Left lung (tissue), 10 donors: ENCODE results near the gene SH3GLB2. TPM values are rescaled to one million over a fixed set of nuclear protein-coding genes. Genes with fewer than 3 reads are reported as not detected.

Source experiments
- ATAC-seq: fragments of 200-7000 bp; cut with Tn5 transposase; one replicate; pipeline ENCODE4 v1.9.1; 2020; ENCODE audit warnings: moderate library complexity
- DNase-seq, 4 donors: peaks; one replicate each; pipeline ENCODE4 v3.0.0-alpha.2; 2013 to 2020
- H3K27ac ChIP-seq, 2 donors: fragments of 200-600 bp; sonication (generic) in 1 of 2; one replicate each; pipeline versions ENCODE4 v1.5.0 to v1.8.0; 2020 to 2021
- H3K27me3 ChIP-seq, 2 donors: fragments of 200-600 bp; sonication (generic) in 1 of 2; one replicate each; pipeline versions ENCODE4 v1.5.0 to v1.8.0; 2020 to 2021
- H3K36me3 ChIP-seq, 2 donors: fragments of 200-600 bp; sonication (generic) in 1 of 2; one replicate each; pipeline versions ENCODE4 v1.5.0 to v1.8.0; 2020 to 2021
- H3K4me1 ChIP-seq, 2 donors: fragments of 200-600 bp; one replicate each; pipeline ENCODE4 v1.8.0; 2021
- H3K4me3 ChIP-seq, 2 donors: fragments of 200-600 bp; sonication (generic) in 1 of 2; one replicate each; pipeline versions ENCODE4 v1.5.0 to v1.8.0; 2020 to 2021; ENCODE audit warnings: mild to moderate bottlenecking in 1 of 2
- H3K9me3 ChIP-seq, 2 donors: fragments of 200-600 bp; sonication (generic) in 1 of 2; one replicate each; pipeline versions ENCODE4 v1.5.0 to v1.8.0; 2020 to 2021
- intact Hi-C, 2 donors: fragments of 100-400 bp; cut with DNase I; formaldehyde crosslinking; loops; one replicate each; pipeline versions ENCODE4 v1.11.2 to v1.14.2; 2022
- polyA plus RNA-seq, 6 donors: library from polyadenylated mRNA; unstranded; fragments of 120-200 nt; gene quantifications; one replicate each; pipeline ENCODE4 v1.2.1, GENCODE V29; 2013; ENCODE audit not compliant: insufficient read length in 6 of 6
- total RNA-seq, 2 donors: library from RNA; stranded (reverse); fragmentation: NEBNext Ultra II Directional; extraction: Animal tissue kit (Norgen Biotek cat#: 25700); gene quantifications; one replicate each; pipeline ENCODE4 v1.2.1, GENCODE V29; 2021
- TF ChIP-seq, protein P1 (sequence below), 2 donors: fragments of 200-600 bp; sonication (generic) in 1 of 2; IDR thresholded peaks; one replicate each; pipeline versions ENCODE4 v1.5.0 to v1.8.0; 2021; ENCODE audit warnings: antibody characterized with exemption in 2 of 2
- donor health status: DM: no; HTN: yes; CAD: no.
- donor health status: DM: no; HTN: no; CAD: no.

The SH3GLB2 gene
- total and polyA plus RNA-seq, 8 donors: 58.9 to 79.0 (median 65.0) TPM

DNA sequence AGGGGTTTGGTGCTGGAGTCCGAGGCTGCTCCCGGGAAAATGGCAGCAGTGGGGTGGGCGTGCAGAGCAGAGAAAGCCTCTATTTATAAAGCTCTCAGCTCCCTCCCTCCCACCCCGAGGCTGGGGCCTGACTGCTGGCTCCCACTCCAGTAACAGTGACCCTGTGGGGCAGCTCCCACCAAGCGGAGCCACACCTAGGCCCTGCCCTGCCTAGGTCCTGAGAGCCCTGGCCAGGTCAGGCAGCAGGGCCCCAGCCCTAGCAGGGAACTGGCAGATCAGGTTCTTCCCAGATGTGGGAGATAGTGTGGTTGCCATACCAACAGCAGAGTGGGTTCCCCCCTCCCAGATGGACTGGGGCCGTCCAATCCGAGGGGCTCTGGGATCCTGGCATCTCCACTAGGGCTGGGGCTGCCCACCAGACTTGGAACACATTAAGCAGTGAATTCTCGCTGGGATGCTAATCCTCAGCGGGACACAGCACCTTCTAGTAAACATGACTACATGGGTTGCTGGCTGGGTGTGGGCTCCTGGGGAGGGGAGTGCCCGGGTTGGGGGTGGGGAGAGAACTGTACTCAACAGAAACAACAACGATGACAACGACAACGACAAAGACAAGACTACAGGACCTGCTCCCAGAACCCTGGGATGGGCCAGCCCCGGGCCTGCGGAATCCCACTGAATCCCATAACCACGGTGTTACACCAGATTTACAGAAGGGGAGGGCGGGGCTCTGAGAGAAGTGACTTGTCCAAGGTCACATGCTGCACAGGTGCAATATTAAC is 1.5 kb downstream of the SH3GLB2 start:
- DNase-seq: peak in 2 of 4 donors; percentile 15 to 65
- Histone ChIP-seq H3K27ac (peak overlapping the region in 1 of 2 donors; percentile 3), H3K4me1 (peaks cover 14 to 34% of the 10 kb centered on the region in 2 donors), H3K27me3 (no peaks in the 10 kb centered on the region), H3K4me3 (peak overlapping the region; percentile 69 to 87), H3K36me3 (no peaks in the 10 kb centered on the region), H3K9me3 (no peaks in the 10 kb centered on the region)
- intact Hi-C loops: no loop called here
- TF ChIP-seq, protein P1, sequence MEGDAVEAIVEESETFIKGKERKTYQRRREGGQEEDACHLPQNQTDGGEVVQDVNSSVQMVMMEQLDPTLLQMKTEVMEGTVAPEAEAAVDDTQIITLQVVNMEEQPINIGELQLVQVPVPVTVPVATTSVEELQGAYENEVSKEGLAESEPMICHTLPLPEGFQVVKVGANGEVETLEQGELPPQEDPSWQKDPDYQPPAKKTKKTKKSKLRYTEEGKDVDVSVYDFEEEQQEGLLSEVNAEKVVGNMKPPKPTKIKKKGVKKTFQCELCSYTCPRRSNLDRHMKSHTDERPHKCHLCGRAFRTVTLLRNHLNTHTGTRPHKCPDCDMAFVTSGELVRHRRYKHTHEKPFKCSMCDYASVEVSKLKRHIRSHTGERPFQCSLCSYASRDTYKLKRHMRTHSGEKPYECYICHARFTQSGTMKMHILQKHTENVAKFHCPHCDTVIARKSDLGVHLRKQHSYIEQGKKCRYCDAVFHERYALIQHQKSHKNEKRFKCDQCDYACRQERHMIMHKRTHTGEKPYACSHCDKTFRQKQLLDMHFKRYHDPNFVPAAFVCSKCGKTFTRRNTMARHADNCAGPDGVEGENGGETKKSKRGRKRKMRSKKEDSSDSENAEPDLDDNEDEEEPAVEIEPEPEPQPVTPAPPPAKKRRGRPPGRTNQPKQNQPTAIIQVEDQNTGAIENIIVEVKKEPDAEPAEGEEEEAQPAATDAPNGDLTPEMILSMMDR (IDR thresholded peaks at IDR 0.05): no peak
- ATAC-seq: peak; percentile 5

DNA sequence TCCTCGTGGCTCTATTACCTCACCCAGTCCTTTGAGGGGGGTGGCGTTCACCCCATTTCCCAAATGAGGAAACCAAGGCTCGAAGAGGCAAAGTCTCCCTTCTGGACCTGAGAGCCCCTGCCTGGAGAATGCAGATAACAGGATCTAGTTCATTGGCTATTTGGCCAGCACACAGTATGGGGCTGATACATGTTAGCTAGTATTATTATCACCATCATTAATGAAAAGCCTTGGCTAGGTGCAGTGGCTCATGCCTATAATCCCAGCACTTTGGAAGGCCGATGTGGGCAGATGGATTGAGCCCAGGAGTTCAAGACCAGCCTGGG is 4.3 kb downstream of the SH3GLB2 start:
- no peaks in the 10 kb centered on the region for H3K9me3 ChIP-seq
- H3K4me3 ChIP-seq: no peak overlapping the region
- H3K36me3 ChIP-seq: peaks cover 0 to 22% of the 10 kb centered on the region in 2 donors
- no peak for ATAC-seq
- intact Hi-C loops: no loop called here
- H3K27me3 ChIP-seq: no peaks in the 10 kb centered on the region
- TF ChIP-seq, protein P1 (IDR thresholded peaks at IDR 0.05): no peak
- peaks cover 14 to 29% of the 10 kb centered on the region in 2 donors for H3K4me1 ChIP-seq
- no peak overlapping the region for H3K27ac ChIP-seq
- DNase-seq: no peak

DNA sequence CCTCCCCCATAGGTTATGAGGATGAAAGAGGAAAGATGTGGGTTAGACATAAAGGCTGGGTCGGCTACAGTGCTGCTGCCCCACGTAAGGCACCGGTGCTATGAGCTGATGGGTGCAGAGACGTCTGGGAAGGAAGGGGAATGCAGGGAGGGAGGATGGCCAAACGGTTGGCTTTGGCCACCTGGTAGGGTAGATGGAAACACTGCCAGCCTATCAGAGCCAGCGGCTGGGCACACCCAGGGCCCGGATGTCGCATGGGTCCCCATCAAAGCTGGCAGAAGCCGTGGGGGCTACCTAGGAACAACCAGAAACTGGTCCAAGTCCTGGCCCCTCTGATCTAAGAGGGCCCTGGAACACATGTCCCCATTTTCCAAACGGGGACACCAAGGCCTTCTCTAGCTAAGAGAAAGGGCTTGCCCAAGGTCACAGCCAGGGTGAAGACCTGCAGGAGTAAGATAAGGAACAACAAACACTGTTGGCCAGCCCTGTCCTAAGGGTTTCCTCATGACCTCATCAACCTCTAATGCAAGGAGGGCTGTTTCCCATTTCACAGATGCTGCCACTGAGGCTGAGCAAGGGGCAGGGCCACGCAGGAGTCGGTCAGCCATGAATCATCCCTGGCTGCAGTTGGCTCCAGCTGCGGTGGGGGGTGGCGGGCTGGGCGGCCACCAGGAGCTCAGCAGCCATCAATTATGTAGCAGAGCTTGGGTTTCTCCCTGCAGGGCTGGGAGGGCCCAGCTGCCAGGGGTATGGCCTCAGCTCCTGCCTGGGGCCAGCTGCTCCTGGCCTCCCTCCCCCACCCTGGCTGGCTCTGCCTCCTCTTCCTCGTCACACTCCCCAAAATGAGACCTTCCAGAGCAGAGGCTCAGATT is 4.9 kb downstream of the SH3GLB2 start:
- Histone ChIP-seq H3K27me3 (no peaks in the 10 kb centered on the region), H3K9me3 (no peaks in the 10 kb centered on the region), H3K27ac (no peak overlapping the region), H3K36me3 (peaks cover 0 to 28% of the 10 kb centered on the region in 2 donors), H3K4me1 (peaks cover 14 to 24% of the 10 kb centered on the region in 2 donors), H3K4me3 (no peak overlapping the region)
- intact Hi-C loops: no loop called here
- ATAC-seq (no peak), DNase-seq (no peak)
- TF ChIP-seq, protein P1 (IDR thresholded peaks at IDR 0.05): no peak

DNA sequence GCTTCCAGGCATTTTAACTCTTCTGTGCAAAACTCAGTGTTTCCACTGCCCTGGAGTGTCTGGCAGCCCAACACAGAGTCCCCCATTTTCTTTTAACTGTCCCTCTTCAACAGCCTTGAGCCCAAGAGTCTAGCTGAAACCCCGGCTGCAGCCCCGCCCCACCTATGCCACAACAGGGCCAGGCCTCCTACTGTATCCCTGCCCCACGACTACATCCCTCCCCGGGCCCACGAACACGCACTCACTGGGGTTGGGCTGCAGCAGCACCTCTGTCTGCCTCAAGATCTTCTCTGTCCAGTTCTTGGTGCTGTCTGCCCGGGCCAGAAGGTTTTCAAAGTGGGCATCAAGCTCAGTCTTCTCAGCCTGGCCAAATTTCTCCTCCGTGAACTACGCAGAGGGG is 6.1 kb downstream of the SH3GLB2 start:
- ATAC-seq (no peak), DNase-seq (no peak)
- no peak overlapping the region for H3K4me3 ChIP-seq
- H3K36me3 ChIP-seq: peaks cover 0 to 36% of the 10 kb centered on the region in 2 donors
- no peaks in the 10 kb centered on the region for H3K9me3 ChIP-seq
- peaks cover 9 to 16% of the 10 kb centered on the region in 2 donors for H3K4me1 ChIP-seq
- TF ChIP-seq, protein P1 (IDR thresholded peaks at IDR 0.05): no peak
- no peaks in the 10 kb centered on the region for H3K27me3 ChIP-seq
- H3K27ac ChIP-seq: no peak overlapping the region
- intact Hi-C loops: no loop called here

DNA sequence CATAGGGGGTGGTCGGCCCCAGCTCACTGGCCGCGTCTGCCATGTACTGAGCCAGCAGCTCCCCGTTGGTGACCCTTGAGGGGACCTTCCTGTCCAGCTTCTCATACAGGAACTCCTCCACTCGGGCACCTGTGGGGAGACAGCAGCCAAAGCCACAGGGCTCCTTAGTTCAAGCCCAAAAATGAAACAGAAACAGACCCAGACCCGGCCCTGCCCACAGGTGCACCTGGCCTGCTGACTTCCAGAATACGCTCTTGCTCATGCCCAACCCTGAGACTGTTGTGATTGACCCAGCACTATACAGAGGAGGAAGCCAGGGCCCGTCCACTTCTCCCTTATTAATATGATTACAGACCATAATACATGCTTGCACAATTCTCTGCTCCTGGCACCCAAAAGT is 7.0 kb downstream of the SH3GLB2 start:
- no peak for DNase-seq
- no peaks in the 10 kb centered on the region for H3K27me3 ChIP-seq
- H3K9me3 ChIP-seq: no peaks in the 10 kb centered on the region
- H3K4me1 ChIP-seq: peaks cover 0 to 6% of the 10 kb centered on the region in 2 donors
- no peak overlapping the region for H3K27ac ChIP-seq
- no peak overlapping the region for H3K4me3 ChIP-seq
- intact Hi-C loops: no loop called here
- ATAC-seq: no peak
- peaks cover 0 to 36% of the 10 kb centered on the region in 2 donors for H3K36me3 ChIP-seq
- TF ChIP-seq, protein P1 (IDR thresholded peaks at IDR 0.05): no peak
